Muscle layer of duodenum (tissue), 2 donors: ENCODE data around the gene MROH2A.

Source experiments
- H3K27ac ChIP-seq: one replicate; pipeline ENCODE4 v1.7.0; 2013; ENCODE audit warnings: mild to moderate bottlenecking, low read length
- H3K27me3 ChIP-seq: one replicate; pipeline ENCODE4 v1.7.0; 2013; ENCODE audit warnings: low read depth, mild to moderate bottlenecking, control low read depth, low read length
- H3K36me3 ChIP-seq, 2 donors: one replicate each; pipeline ENCODE4 v1.7.0; 2013; ENCODE audit warnings: low read length in 2 of 2, control low read depth in 1 of 2, mild to moderate bottlenecking in 1 of 2; ENCODE audit not compliant: insufficient read depth in 2 of 2, control insufficient read depth in 1 of 2
- H3K4me1 ChIP-seq, 2 donors: one replicate each; pipeline ENCODE4 v1.7.0; 2013; ENCODE audit warnings: low read length in 2 of 2, mild to moderate bottlenecking in 2 of 2, control low read depth in 1 of 2, moderate library complexity in 1 of 2; ENCODE audit not compliant: insufficient read depth in 2 of 2, control insufficient read depth in 1 of 2
- H3K4me3 ChIP-seq, 2 donors: one replicate each; pipeline ENCODE4 v1.7.0; 2013; ENCODE audit warnings: low read length in 2 of 2, low read depth in 1 of 2, mild to moderate bottlenecking in 1 of 2
- H3K9me3 ChIP-seq, 2 donors: one replicate each; pipeline ENCODE4 v1.7.0; 2013; ENCODE audit warnings: low read length in 2 of 2, control low read depth in 1 of 2, mild to moderate bottlenecking in 1 of 2; ENCODE audit not compliant: control insufficient read depth in 1 of 2
- donor health status: healthy.

MROH2A gene

DNA sequence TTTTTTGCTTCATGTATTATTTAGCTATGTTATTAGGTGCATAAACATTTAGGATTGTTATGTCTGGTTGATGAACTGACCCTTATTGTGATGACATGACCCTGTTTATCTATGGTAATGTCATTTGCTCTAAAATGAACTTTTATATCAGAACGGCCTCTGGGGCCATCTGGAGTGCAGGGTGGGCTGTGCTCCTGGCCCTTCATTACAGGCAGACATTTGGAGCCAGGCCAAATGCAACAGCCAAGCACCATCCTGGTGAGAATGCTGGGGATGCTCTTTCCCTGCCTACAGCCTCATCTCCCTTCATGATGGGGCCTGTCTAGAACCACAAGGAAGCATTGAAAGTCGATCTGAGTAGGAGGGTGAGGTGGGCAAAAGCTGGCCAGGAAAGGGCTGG is 38.2 kb downstream of the MROH2A start:
- H3K4me3 ChIP-seq, result no peak overlapping the region
- H3K9me3 ChIP-seq, result no peaks in the 10 kb centered on the region
- no peaks in the 10 kb centered on the region for H3K36me3 ChIP-seq
- no peaks in the 10 kb centered on the region for H3K4me1 ChIP-seq
- peaks cover 3% of the 10 kb centered on the region for H3K27me3 ChIP-seq
- no peak overlapping the region for H3K27ac ChIP-seq

DNA sequence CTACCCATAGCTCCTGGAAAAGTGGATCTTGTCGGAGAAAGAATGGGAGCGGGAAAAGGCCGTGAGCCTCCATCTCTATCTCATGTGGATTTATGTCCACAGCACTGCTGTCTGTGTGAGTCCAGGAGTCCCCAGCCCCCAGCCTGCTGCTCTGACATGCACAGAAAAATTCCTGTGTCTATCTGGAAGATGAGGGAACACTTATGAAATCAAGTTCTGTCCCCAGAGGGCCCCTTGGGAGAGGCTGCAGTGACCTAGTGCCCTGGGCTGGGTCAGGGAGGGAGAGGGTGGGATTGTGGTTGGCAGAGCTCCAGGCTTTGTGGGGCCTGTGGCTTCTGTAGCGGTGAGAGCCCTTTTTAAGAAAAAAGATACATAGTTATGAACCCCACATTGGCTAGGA is 38.6 kb downstream of the MROH2A start:
- no peaks in the 10 kb centered on the region for H3K4me1 ChIP-seq

DNA sequence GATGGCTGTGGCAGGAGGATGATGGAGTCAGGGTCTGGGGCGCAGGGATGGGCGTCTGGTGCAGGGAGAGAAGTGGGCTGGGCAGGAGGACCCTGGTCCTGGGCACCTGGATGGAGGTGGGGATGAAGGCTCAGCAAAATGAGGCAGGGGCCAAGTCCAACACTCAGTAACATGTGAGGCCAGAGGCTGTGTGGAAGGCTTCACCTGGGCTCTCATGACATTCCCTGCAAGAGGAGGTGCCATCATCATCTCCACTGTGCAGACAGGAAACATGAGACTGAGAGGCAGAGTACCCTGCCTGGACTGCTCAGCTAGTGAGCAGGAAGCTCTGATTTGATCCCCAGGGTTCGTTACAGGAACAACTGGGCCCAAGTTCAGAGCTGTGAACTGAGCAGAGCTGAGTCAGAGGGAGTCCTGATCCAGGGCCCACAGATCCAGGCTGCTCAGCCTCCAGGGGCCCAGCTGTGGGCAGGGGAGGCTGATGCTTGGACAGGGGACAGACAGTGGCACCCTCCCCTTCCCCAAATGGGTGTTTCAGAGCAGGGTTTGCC is 39.3 kb downstream of the MROH2A start:
- Histone ChIP-seq H3K9me3 (no peaks in the 10 kb centered on the region), H3K36me3 (no peaks in the 10 kb centered on the region), H3K27me3 (peaks cover 3% of the 10 kb centered on the region), H3K4me1 (no peaks in the 10 kb centered on the region), H3K4me3 (no peak overlapping the region), H3K27ac (no peak overlapping the region)

More for the DNA sequence above, 38.6 kb downstream of the MROH2A start:
- Histone ChIP-seq H3K4me3 (no peak overlapping the region), H3K9me3 (no peaks in the 10 kb centered on the region), H3K27me3 (peaks cover 3% of the 10 kb centered on the region), H3K36me3 (no peaks in the 10 kb centered on the region), H3K27ac (no peak overlapping the region)

DNA sequence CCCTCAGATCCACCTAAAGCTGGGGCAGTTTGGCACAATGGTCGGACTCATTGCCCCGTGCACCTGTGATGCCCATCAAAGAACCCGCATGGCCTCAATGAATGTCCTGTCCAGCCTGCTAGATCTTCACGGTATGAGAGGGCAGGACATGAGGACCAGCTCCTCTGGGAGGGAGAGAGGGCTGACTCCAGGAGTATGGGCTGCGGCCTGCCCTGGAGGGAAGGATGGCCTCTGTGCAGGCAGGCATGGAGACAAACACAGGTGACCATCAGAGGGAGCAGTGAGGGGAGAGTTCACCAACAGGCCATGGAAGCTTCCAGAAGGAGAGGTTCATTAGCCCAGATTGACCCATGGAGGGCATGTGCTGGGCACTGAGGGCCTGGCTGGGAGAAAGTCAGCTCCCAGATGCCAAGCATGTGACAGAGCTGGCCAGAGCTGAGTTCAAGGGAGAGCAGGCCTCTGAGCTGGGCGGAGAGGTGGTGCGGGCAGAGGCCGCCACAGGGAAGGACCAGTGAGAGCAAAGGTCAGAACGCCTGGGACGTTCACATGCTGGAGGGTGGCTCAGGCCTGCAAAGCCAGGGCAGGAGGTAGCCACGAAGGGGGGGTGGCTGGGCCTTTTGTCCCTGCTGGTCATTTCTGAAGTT is 40.0 kb downstream of the MROH2A start:
- Histone ChIP-seq H3K36me3 (no peaks in the 10 kb centered on the region), H3K27me3 (peaks cover 3% of the 10 kb centered on the region), H3K9me3 (no peaks in the 10 kb centered on the region), H3K4me3 (no peak overlapping the region), H3K27ac (no peak overlapping the region), H3K4me1 (no peaks in the 10 kb centered on the region)

DNA sequence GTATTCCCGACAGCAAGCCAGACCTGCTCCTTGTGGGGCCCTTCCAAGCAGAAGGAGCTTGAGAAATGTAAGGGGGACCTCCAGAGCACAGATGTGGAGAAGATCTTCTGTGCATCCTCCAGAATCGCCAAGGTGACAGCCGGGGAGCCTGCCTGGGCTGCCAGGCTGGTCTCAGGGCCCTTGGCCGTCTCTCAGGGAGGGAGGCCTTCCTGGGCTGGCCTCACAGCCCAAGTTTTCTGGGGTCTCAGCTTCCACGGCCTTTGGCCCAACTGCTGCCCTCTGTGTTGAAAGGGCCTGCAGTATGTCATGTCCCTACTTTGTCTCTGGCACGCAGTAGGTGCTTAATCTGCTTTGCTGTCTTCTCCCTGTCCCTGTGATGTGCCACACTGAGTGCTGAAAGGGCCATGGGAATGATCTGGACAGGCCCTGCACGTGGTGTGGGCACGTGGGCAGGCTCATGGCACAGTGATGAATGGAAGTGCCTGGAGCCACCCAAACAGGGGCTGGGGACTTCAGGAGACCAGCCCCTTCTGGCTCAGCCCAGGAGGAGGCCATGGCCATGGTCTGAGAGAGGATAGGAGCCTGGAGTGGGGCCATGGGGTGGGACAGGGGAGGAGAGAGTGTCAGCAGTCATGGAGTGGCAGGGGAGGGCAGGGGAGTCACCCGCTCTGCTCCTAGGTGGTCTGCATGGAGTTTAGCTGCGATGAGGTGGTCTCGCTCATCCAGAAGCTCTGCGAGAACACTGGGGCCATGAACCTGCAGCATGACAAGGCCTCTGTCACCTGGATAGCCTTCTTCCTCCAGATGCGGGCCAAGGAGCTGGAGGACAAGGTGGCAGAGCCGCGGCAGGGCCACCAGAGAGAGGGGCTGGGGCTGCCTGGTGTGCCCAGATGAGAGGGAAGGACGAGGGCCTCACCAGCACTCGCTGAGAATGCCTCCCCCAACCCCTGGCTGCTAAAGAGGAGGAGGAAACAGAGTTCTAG is 40.8 kb downstream of the MROH2A start:
- no peaks in the 10 kb centered on the region for H3K4me1 ChIP-seq
- H3K4me3 ChIP-seq, result no peak overlapping the region
- H3K9me3 ChIP-seq, result no peaks in the 10 kb centered on the region
- no peak overlapping the region for H3K27ac ChIP-seq
- H3K27me3 ChIP-seq, result no peaks in the 10 kb centered on the region
- H3K36me3 ChIP-seq, result no peaks in the 10 kb centered on the region

DNA sequence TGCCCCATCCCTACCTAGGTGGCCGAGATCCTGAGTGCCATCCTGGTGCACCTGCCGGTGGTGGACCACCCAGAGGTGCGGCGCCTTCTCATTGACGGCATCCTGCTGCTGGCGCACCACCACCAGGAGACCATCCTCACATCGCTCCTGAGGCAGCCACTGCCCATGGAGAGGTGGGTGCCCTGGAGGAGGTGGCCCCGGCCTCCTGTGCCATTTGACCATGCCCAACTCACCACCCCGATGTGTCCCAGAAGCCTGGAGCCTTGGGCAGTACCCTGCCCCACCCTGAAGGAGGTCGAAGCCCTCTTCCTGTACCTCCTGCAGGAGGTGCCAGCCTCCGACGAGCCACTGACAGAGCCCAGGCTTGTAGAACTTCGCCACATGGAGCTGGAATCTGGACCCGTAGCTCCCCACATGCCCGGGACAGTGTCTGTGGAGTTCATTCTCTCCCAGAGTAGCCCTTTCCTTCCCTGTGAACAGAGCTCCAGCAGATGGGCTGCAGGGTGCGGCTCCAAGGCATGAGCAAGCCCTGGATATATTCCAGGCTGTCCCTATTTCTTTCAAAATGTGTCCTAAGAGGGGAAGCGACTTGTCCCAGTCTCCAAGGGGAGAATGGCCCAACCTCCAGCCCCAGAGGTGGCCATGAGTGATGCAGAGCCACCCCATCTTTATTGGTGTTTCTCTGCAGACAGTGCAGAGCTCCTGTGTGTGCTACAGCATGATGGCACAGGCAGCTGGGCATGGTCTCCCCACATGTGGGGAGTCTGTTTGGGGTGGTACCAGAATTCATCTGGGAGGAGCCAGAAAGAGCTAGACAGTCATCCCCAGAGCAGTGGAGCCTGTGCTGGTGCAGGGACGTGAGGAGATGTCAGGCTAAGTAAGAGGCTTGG is 42.0 kb downstream of the MROH2A start:
- H3K9me3 ChIP-seq, result no peaks in the 10 kb centered on the region
- H3K27me3 ChIP-seq, result no peaks in the 10 kb centered on the region
- no peak overlapping the region for H3K27ac ChIP-seq
- no peak overlapping the region for H3K4me3 ChIP-seq
- H3K36me3 ChIP-seq, result no peaks in the 10 kb centered on the region
- H3K4me1 ChIP-seq, result no peaks in the 10 kb centered on the region

DNA sequence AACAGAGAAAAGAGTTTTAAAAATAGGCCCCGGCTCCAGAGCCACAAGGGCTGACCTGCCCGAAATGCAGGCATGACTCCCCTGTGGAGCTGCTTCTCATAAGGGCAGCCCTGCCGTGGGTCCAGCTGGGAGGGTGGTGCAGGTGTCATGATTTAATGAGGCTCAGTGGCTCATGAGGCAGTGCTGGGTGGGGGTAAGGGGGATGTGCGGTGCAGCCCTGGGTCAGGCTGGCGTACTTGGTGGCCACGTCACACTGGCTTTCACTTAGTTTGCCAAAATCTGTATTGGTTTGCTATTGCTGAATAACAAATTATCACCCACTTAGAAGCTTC is 42.6 kb downstream of the MROH2A start:
- no peak overlapping the region for H3K27ac ChIP-seq
- no peak overlapping the region for H3K4me3 ChIP-seq
- H3K36me3 ChIP-seq, result no peaks in the 10 kb centered on the region
- no peaks in the 10 kb centered on the region for H3K9me3 ChIP-seq
- no peaks in the 10 kb centered on the region for H3K27me3 ChIP-seq
- no peaks in the 10 kb centered on the region for H3K4me1 ChIP-seq

DNA sequence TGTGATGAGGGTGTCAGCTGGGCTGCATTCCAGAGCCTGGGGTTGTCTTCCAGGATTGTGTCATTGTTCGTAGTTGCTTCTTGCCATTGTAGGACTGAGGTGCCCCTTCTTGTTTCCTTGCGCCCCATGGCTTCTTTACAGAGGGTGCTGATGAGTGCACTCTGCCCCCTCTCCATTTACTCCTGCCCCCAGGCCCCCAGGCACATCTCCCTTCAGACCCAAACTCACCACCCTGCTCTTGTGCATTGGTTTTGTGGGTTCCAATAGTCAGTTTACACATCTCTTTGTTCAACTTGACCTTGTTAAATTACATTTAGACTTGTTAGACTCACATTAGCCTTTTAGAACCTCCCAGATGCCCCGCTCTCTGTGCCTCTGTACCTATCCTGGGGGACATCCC is 43.1 kb downstream of the MROH2A start:
- Histone ChIP-seq H3K4me3 (no peak overlapping the region), H3K9me3 (no peaks in the 10 kb centered on the region), H3K27me3 (no peaks in the 10 kb centered on the region), H3K36me3 (no peaks in the 10 kb centered on the region), H3K4me1 (no peaks in the 10 kb centered on the region), H3K27ac (no peak overlapping the region)

DNA sequence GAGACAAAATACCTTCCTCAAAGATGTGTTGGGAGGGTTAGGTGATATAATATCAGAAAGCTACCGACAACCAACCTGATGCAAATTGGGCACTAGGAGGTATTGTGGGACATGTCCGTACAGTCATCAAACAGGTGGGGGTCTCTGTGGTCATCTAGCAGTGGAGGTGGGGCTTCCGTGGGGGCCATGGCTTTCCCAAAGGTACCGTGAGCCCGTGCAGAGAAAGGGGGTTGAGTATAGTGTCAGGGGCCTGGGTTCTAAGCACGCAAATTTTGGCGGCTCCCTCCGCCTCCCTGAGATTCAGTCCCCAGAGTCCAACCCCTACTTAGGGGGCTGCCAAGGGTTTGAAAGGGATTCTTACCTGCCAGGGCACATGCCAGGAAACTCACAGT is 43.6 kb downstream of the MROH2A start:
- H3K4me3 ChIP-seq, result no peak overlapping the region
- H3K27me3 ChIP-seq, result no peaks in the 10 kb centered on the region
- H3K27ac ChIP-seq, result no peak overlapping the region
- H3K9me3 ChIP-seq, result no peaks in the 10 kb centered on the region
- H3K36me3 ChIP-seq, result no peaks in the 10 kb centered on the region
- no peaks in the 10 kb centered on the region for H3K4me1 ChIP-seq

DNA sequence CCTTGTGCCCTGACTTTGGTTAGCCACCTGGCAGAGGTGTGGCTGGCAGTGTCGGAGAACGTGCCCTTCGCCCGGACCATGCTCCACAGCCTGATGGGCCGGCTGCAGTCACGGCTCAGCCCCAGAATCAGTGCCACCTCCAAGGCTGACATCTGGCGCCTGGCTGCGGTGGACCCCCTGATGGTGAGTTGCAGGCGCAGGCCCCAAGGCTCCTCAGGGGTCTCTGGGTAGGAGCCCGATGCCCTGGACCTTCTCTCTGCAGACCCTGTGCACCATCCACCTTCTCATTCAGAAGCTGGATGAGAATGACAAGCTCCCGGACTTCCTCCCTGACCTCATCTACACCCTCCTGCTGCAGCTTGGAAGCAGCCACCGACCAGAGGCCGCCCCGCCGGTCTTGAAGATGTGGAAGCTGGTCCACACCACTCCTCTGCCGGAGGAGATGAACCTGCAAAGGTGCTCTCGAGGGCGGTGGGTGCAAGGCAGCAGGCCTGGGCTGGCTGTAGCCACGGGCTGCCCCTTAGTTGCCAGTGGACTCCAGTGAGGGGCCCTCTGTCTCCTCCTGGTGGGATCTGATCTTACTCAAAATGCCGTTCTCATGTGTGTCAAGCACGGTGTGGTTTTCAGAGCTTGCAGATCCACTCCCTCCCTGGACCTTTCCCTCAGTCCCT is 44.1 kb downstream of the MROH2A start:
- Histone ChIP-seq H3K4me1 (no peaks in the 10 kb centered on the region), H3K9me3 (no peaks in the 10 kb centered on the region), H3K27ac (no peak overlapping the region), H3K4me3 (no peak overlapping the region), H3K36me3 (no peaks in the 10 kb centered on the region), H3K27me3 (no peaks in the 10 kb centered on the region)
